ENCODE data around the gene MARK4. TPM values are rescaled to one million over a fixed set of nuclear protein-coding genes. Genes with fewer than 3 reads are reported as not detected.
"Not testable (repeated sequence)": the region's sequence is repeated elsewhere in the genome, so short reads cannot be mapped to it uniquely, and the experiment has no call there.

Gene MARK4
- total RNA-seq, 1 donor from 2014 or later, result 32.0 TPM

DNA sequence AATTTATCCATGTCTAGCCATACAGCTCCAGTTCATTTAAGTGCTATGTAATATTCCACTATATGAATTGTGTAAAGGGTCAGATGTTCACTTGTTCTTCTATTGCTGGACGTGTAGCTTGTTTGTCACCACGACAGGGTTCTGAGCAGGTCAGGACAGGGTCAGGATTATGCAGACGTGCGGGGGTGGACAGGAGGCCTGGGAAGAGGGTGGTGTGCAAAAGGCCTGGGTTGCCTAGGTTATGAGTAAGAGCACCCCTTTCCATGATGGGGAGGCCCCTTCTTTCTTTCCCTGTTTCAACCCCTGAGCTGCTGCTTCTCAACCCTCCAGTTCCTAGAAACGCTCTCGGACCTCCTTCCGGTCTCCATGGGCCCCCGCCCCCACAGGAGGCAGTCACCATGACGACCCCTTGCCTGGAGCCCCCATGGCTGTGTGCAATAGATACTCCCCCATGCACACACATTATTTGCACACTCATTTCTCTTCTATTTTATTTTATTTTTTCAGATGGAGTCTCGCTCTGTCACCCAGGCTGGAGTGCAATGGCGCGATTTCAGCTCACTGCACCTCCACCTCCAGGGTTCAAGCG lies 7.8 kb upstream of the MARK4 start:
- DNase-seq (ENCODE audit: low spot score), result no peak

DNA sequence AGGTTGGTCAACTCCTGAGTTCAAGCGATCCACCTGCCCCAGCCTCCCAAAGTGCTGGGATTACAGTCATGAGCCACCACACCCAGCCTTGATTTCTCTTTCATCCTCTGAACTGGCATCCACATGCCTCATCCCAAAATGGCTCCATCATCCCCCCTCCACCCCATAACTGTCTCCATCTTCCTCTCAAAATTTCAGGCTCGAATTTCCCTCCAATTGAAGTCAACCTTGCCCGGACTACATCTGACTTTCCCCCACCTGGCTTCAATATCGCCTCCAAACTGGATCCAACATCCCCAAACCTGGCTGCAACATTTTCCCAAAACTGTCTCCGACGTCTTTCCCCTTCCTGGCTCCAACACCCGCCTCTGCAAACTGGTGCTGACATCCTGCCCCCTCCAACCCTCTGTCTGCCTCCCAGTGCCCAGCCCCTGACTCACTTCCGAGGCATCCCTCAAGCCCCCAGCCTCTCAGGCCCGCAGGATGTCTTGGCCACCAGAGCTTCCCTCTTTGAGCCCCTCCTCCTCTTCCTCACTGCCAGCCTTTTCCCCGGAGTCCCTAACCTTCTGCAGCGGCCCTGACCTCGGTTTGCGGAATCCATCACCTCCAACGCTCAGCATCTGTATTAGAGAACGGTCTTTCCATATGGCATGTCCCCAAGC lies 6.8 kb upstream of the MARK4 start:
- no peak for DNase-seq (ENCODE audit: low spot score)

DNA sequence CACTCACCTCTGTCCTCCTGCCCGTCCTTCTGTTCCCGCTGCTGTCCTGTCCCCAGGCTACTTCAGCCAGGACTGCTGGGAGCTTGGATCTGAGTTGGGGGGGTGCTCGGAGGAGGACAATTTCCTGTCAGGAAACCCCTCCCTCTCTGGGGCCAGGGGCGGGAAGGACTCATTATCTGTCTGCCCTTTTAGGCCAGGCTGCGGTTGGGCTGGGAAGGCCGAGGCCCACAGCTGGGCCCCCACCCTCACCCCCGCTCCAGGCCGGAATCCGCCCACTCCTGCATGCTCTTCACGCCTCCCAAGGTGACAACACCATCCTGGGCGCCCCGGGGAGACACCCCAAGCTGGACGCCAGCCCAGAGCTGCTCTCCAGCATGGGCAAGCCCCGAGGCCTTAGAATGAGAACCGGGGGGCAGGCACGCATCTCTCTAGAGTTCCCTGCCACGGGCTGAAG lies 5.7 kb upstream of the MARK4 start, which contains the start of gene EXOC3L2:
TSS of gene EXOC3L2 (minus strand) at position 74 of the 454 bp plus-strand sequence. CDS start 6,362 bp downstream, outside the sequence.
- DNase-seq (ENCODE audit: low spot score), result no peak

DNA sequence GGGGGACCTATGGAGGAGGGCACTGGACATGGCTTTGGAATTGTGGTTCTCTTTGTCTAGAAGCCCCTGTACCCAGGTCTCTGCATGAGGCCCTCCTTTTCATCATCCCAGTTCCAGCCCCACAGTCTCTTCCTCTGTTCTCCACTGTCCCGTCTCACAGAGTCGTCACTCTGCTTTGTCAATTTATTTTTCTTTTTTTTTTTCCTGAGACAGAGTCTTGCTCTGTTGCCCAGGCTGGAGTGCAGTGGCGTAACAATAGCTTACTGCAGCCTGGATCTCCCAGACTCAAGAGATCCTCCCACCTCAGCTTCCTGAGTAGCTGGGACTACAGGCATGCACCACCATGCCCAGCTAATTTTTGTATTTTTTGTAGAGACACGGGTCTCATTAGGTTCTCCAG lies 5.2 kb upstream of the MARK4 start:
- no peak for DNase-seq (ENCODE audit: low spot score)

DNA sequence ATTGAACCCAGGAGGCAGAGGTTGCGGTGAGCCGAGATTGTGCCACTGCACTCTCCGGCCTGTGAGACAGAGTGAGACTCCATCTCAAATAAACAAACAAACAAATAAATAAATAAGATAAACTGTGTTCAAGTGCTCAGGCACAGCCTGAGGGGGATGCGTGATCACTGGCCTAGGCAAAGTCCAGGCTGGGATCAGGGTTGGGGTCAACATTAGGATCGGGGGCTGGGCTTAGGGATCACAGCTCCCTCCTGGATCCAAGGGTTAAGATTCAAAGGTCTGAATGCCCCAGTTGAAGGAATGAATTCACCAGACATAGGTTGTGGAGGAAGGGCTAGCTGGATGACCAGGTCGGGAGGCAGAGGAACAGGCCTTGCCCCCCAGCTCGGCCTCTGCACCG lies 3.9 kb upstream of the MARK4 start:
- no peak for DNase-seq (ENCODE audit: low spot score)

DNA sequence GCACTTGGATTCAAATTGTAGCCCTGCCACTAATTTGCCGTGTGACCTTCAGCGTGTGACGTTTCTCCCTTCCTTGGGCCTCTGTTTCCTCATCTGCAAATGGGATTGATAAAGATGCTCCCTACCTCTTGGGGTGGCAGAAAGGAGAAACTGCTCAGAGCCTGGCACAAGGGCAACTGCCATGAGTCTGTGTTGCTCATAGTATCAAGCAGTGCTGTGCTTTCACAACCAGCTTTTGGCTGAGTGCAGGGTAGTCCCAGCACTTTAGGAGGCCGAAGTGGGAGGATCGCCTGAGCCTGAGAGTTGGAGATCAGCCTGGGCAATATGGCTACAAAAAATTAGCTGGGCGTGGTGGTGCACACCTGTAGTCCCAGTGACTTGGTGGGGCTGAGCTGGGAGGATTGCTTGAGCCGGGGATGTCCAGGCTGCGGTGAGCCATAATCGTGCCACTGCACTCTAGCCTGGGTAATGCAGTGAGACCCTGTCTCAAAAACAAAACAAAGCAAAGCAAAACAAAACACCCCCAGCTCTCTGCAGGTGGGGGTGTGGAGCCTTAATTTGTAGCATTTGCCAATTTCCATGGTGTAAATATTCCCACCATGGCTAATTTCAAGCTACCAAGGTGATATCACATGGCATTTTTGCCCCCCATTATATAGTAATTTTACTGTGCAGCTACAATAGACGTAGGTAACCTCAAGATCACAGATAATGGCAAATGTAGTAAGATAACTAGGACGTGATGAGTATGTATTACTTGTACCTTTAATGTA lies 1.6 kb upstream of the MARK4 start:
- no peak for DNase-seq (ENCODE audit: low spot score)

DNA sequence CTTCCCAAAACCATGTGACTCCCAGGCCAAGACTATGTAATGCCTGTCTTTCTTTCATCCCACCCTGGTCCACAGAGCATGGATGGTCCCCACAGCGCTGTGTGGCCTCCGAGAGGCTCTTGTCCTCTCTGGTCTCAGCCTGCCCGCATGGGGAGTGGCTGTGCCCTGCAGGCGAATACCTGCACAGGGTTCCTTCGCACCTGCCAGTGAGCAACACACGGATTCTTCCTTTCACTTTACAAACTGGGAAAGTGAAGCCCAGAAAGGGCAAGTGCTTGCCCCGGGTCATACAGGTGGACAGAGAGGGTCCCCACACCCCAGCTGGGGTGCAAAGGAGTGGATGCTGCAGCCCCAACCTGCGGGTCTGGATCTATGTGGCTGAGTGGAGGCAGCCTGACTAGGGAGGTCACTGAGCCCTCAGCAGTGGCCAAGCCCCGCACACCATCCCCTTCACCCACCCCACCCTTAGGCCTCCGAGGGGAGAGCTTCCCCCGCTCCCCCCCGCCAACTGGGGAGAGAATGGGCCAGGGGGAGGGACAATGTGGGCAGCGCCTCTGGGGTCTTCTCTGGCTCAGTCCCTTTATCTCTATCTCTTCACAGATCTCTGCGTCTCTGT lies 747 bp upstream of the MARK4 start:
- no peak for DNase-seq (ENCODE audit: low spot score)

DNA sequence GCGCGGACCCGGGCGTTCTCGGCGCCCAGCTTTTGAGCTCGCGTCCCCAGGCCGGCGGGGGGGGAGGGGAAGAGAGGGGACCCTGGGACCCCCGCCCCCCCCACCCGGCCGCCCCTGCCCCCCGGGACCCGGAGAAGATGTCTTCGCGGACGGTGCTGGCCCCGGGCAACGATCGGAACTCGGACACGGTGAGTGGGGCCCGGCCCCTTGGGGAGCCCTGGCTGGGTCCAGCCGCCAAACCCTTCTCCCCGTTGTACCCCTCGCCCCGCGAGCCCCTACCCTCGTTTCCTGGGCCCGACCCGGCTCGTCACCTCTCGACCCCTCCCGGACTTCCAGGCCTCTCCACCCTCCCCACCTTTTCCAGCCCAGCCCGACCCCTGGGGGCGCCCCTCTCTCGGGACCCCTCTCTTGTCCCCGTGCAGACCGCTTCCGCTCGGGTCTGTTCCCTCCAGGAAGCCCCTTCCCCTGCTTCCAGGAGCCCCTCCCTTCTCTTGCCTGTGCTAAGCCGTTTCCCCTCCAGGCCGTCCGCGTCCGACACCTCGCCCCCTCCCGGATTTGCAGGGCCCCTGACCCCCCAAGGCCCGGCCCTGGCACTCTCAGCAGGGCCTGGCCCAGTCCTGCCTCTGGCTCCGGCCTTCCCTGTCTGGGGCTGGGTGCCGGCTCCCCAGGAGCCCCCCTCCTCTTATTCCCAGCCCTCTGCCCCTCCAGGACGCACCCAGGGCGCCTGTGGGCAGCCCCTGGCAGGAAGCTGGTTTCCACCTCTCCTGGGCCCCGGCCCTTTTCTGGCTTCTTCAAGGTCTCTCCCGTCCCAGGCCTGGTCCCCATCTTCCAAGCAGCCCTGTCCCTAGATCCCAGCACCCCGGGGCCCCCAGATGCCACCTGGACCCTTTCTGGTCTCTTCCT lies 632 bp downstream of the MARK4 start:
- peak; percentile 52 for DNase-seq (ENCODE audit: low spot score)

DNA sequence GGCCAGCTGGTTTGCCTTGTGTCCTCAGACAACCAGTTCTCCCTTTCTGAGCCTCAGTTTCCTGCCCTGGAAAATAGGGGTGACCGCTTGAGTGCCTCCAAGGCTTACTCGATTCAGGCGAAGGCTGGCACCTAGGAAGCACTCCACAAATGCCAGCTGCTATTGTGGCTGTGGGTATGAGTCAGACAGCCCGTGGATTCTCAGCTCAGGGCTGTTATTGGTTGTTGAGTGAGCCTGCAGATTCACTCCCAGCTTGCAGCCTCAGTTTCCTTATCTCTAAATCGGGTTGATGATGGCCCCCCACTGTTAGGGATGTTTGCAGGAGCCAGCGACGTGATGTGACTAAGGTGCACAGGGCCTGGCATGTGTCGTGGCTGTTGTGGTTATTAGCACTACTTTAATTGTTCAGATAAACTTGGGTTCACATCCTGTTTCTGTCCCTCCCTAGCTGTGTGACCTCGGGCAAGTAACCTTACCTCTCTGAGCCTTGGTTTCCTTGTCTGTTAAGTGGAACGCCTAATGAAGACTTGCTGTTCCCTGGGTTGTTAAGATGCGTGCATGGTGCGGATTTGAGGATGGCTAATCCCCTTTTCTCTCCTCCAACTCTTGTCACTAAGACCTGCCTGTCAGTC lies 2.4 kb downstream of the MARK4 start:
- no peak for DNase-seq (ENCODE audit: low spot score)

DNA sequence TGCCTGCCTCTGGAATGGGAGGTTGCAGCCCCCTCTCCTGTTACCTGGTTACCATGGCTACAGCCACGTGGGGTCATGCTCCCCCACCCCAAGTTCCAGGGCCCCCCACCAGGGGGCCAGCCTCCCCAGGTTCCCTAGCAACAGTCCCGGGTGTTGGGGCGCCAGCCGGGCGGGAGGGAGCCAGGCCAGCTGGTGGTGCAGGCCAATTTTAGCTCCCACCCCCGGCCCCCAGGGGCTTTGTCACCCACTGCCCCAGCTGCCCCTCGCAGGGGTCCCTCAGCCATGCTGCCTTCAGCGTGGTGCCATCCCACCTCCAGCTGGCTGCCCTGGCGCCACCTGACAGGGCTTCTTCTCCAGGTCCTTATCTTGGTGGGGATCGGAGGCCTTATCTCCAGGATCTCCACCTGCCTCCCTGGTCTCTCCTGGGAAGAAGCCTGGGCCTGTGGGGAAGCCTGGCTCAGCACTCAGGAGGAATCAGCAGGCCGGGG lies 3.0 kb downstream of the MARK4 start:
- no peak for DNase-seq (ENCODE audit: low spot score)

DNA sequence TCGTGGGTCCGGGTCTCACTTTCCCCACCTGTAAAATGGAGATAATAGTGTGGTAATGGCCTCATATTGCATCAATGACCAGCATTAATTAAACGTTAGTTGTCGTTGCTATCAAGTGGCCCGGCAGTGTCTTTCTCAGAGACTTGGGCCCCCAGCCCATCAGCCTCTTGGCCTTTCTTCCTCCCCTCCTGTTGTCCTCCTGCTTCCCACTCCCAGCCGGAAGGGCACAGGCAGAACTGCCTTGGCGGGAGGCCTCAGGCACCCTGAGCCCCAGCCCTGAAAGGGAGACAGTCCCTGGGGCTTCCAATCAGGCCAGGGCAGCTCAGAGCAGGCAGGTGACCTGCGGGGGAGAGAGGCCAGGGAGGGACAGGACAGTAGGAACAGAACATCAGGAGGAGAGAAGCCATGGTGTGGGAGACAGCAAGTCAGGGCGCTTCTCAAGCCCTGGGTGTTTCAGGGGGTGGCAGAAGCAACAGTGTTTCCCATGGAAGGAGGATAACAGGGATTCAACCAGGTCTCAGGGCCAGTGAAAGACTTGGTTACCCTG lies 4.6 kb downstream of the MARK4 start:
- no peak for DNase-seq (ENCODE audit: low spot score)

DNA sequence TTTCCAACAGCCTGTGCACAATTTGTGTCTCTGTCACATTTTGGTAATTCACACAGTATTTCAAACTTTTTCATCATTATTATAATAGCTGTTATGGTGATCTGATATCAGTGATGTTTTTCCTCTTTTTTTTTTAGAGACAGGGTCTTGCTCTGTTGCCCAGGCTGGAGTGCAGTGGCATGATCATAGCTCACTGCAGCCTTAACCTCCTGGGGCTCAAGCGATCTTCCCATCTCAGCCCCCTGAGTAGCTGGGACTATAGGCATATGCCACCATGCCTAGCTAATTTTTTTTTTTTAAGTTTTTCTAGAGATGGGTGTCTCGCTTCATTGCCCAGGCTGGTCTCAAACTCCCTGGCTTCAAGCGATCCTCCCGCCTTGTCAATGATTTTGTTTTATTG lies 5.8 kb downstream of the MARK4 start:
- DNase-seq (ENCODE audit: low spot score), result no peak

DNA sequence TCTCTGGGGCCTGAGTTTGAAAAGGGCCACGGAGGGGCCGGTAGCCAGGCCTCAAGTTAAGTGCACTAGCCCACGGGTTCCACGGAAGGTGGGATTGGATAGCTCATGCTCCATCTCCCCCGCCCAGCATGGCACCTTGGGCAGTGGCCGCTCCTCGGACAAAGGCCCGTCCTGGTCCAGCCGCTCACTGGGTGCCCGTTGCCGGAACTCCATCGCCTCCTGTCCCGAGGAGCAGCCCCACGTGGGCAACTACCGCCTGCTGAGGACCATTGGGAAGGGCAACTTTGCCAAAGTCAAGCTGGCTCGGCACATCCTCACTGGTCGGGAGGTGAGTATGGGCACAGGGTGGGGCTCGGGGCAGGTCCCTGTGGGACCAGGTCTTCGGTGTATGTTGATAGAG lies 7.8 kb downstream of the MARK4 start:
- no peak for DNase-seq (ENCODE audit: low spot score)

DNA sequence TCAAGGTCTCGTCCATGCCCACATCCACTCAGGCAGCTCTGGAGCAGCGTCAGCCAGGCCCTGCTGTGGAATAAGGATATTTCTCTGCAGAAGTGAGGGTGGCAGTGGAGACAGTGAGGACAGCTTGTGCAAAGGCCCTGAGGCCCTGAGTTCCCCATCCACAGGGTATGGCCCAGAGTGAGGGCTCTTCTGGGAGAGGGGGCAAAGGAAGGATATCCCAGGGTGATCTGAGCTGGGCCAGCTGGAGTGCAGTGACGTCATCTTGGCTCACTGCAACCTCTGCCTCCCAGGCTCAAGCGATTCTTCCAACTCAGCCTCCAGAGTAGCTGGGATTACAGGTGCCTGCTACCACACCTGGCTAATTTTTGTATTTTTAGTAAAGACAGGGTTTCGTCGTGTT lies 11.5 kb downstream of the MARK4 start:
- no peak for DNase-seq (ENCODE audit: low spot score)

DNA sequence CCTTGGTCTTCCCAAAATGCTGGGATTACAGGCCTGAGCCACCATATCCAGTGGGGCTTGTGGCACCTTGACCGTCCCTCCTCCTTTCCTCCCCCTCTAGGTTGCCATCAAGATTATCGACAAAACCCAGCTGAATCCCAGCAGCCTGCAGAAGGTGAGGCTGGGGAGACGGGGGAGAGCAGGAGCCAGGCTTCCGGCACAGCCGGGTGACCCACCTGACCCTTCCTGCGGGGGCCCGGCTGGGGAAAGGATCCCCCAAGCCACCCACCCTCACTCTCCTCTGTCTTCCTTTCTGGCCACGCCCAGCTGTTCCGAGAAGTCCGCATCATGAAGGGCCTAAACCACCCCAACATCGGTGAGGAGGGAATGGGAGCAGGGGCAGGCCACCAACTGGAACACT lies 11.9 kb downstream of the MARK4 start:
- DNase-seq (ENCODE audit: low spot score), result no peak

DNA sequence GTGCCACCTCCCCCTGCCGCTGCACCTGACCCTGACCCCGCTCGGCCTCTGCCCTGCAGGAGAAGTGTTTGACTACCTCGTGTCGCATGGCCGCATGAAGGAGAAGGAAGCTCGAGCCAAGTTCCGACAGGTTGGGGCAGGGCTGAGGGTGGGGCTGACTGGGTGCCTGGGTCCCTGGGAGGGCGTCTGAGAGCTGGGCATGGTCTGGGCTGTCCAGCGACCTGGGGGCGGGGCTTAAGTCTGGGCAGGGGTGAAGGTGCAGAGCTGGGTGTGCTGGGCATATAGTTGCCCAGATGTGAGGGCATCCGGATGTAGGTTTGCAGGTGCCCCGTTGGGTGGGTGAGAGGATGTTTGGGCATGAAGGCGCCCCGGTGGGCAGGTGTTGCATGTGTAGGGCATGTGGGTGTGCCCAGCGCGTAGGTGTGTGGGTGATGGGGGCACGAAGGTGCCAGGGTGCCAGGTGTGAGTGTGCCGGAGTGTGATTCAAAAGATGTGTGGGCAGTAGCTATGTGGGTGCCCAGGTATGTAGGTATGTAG lies 13.8 kb downstream of the MARK4 start:
- DNase-seq (ENCODE audit: low spot score), result no peak

DNA sequence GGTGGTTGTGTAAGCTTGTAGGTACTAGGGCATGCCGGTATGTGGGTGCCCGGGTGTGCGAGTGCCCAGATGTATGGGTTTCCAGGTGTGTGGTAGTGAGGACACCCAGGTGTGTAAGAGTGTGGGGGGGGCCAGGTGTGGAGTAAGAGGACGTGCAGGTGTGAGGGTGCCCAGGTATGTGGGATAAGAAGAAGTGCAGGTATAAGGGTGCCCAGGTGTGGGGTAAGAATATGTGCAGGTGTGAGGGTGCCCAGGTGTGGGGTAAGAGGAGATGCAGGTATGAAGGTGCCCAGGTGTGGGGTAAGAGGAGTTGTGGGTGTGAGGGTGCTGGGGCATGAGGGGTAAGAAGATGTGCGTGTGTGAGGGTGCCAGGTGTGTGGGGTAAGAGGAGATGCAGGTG lies 14.3 kb downstream of the MARK4 start:
- DNase-seq (ENCODE audit: low spot score), result no peak

DNA sequence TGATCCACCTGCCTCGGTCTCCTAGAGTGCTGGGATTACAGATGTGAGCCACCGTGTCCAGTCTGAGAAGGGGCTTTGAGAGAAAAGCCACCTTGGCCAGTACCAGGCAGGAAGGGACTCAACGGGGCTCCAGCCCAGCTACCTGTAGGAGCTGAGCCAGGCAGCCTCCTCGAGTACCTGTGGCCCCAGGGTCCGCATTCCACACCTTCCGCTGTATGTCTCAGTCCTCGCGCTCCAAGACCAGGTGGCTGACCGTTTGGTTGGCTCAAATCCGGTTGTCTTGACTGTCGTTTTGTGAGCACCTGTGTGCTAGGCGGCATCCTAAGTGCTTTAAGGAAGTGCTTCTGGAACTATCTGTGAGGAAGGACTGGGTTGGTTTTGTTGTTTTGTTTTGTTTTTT lies 16.2 kb downstream of the MARK4 start:
- no peak for DNase-seq (ENCODE audit: low spot score)

DNA sequence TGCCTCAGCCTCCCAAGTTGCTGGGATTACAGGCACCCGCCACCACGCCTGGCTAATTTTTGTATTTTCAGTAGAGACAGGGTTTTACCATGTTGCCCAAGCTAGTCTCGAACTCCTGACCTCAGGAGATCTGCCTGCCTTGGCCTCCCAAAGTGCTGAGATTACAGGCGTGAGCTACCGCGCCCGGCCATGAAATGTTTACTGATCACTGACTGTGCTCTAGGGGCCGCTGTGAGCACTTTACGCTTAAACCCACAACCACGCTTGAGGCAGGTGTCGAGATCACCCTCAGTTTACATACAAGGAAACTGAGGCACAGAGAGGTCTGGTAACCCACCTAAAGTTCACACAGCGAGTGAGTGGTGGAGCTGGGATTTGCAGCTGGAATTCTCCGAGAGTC lies 18.9 kb downstream of the MARK4 start:
- not testable (repeated sequence) for DNase-seq (ENCODE audit: low spot score)

DNA sequence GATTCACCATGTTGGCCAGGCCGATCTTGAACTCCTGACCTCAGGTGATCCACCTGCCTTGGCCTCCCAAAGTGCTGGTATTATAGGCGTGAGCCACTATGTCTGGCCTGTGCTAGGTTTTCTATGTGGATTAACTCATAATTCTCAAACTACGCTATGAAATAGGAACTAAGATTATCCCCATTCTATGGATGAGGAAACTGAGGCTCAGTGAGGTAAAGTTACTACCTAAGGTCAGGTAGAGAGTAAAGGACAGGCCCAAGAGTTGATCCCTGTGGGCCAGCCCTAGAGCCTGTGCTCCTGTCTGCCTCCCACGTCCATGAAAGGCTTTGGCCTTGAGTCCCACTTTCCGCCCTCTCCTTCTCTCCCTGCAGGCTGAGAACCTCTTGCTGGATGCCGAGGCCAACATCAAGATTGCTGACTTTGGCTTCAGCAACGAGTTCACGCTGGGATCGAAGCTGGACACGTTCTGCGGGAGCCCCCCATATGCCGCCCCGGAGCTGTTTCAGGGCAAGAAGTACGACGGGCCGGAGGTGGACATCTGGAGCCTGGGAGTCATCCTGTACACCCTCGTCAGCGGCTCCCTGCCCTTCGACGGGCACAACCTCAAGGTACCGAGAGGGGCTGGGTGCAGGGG lies 20.1 kb downstream of the MARK4 start:
- no peak for DNase-seq (ENCODE audit: low spot score)

Measured in ureter (tissue), 1 donor.